Common myeloid progenitor, CD34-positive (primary cell): ENCODE data around the gene ZYG11A.

Source experiments
- CTCF ChIA-PET: fragments of 350-600 bp; sonication (Branson Sonifier 250); formaldehyde crosslinking; loops from one replicate; lab custom pipeline; 2021; ENCODE audit warnings: antibody characterized with exemption; lab: Charles Lee
- POLR2A ChIA-PET: fragments of 350-600 bp; sonication (Branson Sonifier 250); formaldehyde crosslinking; loops from one replicate; lab custom pipeline; 2021; ENCODE audit warnings: antibody characterized with exemption; lab: Charles Lee
- DNase-seq, 3 donors: peaks; one replicate each; pipeline versions ENCODE4 v3.0.0 to v3.0.0-alpha.2; 2013
- H3K27ac ChIP-seq, 2 experiments: 1 replicate in 1 of 2; 2 replicates in 1 of 2; pipeline ENCODE4 v1.7.0; 2013; ENCODE audit warnings: inconsistent platforms in 2 of 2, low read length in 2 of 2, mild to moderate bottlenecking in 2 of 2, low read depth in 1 of 2, moderate library complexity in 1 of 2; ENCODE audit not compliant: severe bottlenecking in 2 of 2, insufficient read depth in 1 of 2, poor library complexity in 1 of 2
- H3K27me3 ChIP-seq, 5 experiments: replicated peaks in 2 of 5; 1 replicate in 3 of 5; 2 replicates in 2 of 5; pipeline versions ENCODE4 v1.6.1 to v1.7.0; 2013; ENCODE audit warnings: low read length in 4 of 5, mild to moderate bottlenecking in 2 of 5, moderate library complexity in 2 of 5, inconsistent platforms in 1 of 5; ENCODE audit not compliant: insufficient read depth in 5 of 5, control insufficient read depth in 4 of 5
- H3K36me3 ChIP-seq, 4 experiments: 1 replicate in 2 of 4; 2 replicates in 2 of 4; pipeline versions ENCODE4 v1.6.1 to v1.7.0; 2013; ENCODE audit warnings: low read length in 3 of 4, control low read depth in 1 of 4, mild to moderate bottlenecking in 1 of 4; ENCODE audit not compliant: control insufficient read depth in 4 of 4, insufficient read depth in 4 of 4
- H3K4me1 ChIP-seq, 4 experiments: 1 replicate in 3 of 4; 2 replicates in 1 of 4; pipeline versions ENCODE4 v1.6.1 to v1.7.1; 2013; ENCODE audit warnings: low read length in 3 of 4, mild to moderate bottlenecking in 3 of 4, control low read depth in 1 of 4, inconsistent platforms in 1 of 4, moderate library complexity in 1 of 4; ENCODE audit not compliant: control insufficient read depth in 4 of 4, insufficient read depth in 4 of 4; ENCODE audit errors: control extremely low read depth in 1 of 4
- H3K4me3 ChIP-seq, 7 experiments: 1 replicate in 4 of 7; 2 replicates in 3 of 7; pipeline versions ENCODE4 v1.5.1 to v1.7.0; 2013; ENCODE audit warnings: mild to moderate bottlenecking in 7 of 7, low read length in 6 of 7, moderate library complexity in 6 of 7, inconsistent platforms in 2 of 7, low read depth in 2 of 7, control low read depth in 1 of 7; ENCODE audit not compliant: insufficient read depth in 4 of 7, control insufficient read depth in 1 of 7; ENCODE audit errors: extremely low read depth in 1 of 7
- H3K9me3 ChIP-seq, 5 experiments: 1 replicate in 4 of 5; 2 replicates in 1 of 5; pipeline versions ENCODE4 v1.6.1 to v1.7.1; 2013; ENCODE audit warnings: low read length in 4 of 5, mild to moderate bottlenecking in 2 of 5, inconsistent platforms in 1 of 5, low read depth in 1 of 5, moderate library complexity in 1 of 5; ENCODE audit not compliant: control insufficient read depth in 4 of 5, insufficient read depth in 2 of 5; ENCODE audit errors: control extremely low read depth in 1 of 5
- WGBS: methylation state at CpG from one replicate; pipeline ENCODE4 v1.1.5; 2013; ENCODE audit not compliant: insufficient coverage; 5-methylcytosine and 5-hydroxymethylcytosine counted together

ZYG11A gene

DNA sequence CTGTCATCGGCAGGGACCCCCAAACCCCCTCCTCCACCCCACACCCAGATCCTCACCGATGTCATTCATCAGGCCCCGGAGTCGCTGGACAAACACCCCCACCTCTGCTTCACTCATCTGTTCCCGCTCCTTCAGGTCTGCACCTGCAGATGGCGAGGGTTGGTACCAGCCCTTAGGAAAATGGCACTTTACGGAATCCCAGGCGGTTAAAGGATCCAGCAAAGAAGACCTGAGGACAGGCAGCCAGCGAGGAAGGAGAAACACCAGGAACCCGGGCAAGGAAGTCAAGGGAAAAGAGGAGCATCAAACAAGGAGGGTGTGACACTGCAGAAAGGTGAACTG is 65.2 kb downstream of the ZYG11A start:
- ChIA-PET POLR2A (no interaction called here), CTCF (no interaction called here)
- no peaks in the 10 kb centered on the region for H3K9me3 ChIP-seq
- H3K4me3 ChIP-seq = no peak overlapping the region
- H3K4me1 ChIP-seq = no peaks in the 10 kb centered on the region
- WGBS = 97% methylated on average over 9 of the region's 10 CpGs
- DNase-seq = no peak
- H3K27me3 ChIP-seq = no peaks in the 10 kb centered on the region
- H3K36me3 ChIP-seq = no peaks in the 10 kb centered on the region
- no peak overlapping the region for H3K27ac ChIP-seq

DNA sequence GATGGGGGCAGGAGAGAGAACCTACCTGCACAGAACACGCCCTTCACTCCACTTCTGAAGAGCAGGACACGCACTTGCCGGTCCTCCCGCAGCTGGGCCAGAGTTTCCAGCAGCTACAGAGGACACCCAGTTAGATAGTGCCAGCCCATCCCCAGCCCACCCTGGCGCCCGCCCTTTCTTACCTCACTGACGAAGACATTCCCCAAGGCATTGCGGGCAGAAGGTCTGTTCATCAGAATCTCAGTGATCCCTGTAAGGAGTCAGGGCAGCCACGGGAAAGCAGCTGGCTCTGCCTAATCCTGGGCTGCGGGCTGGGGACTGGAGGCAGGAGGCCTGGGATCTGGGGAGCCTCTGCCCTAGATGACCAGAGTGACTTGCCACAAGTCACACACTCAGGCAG is 69.0 kb downstream of the ZYG11A start:
- Histone ChIP-seq H3K4me3 (no peak overlapping the region), H3K27ac (no peak overlapping the region), H3K36me3 (no peaks in the 10 kb centered on the region), H3K4me1 (no peaks in the 10 kb centered on the region), H3K27me3 (no peaks in the 10 kb centered on the region), H3K9me3 (no peaks in the 10 kb centered on the region)
- WGBS = 98% methylated on average over 8 of the region's 10 CpGs
- ChIA-PET POLR2A (no interaction called here), CTCF (interaction anchor here (0.7 kb wide), 1 partner anchor 9 kb away, joined by 3 read pairs; no protein-coding TSS in a partner anchor)
- no peak for DNase-seq

DNA sequence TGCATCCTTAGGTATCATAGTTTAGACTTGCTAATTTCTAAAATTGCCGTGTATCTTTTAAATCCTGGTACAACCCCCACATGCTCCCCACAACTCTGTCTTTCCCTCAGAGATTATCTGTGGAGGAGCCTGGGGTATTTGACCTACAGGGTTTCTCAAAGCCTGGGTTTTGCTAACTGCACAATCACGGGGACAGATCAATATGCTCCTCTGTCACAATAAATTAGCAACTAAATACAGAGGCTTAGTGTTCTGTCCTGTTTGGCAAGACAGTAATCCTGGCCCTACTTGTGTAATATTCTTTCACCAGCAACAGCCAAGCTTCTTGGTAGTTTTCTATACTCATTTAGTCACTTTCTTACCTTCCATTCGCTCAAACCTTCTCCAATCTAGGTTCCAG is 70.5 kb downstream of the ZYG11A start:
- H3K27me3 ChIP-seq = no peaks in the 10 kb centered on the region
- no peak for DNase-seq
- H3K36me3 ChIP-seq = no peaks in the 10 kb centered on the region
- CTCF ChIA-PET = no interaction called here
- WGBS = 96% methylated on average over 3 of the region's 3 CpGs
- no peak overlapping the region for H3K4me3 ChIP-seq
- no peaks in the 10 kb centered on the region for H3K4me1 ChIP-seq
- POLR2A ChIA-PET = no interaction called here
- no peaks in the 10 kb centered on the region for H3K9me3 ChIP-seq
- H3K27ac ChIP-seq = no peak overlapping the region

DNA sequence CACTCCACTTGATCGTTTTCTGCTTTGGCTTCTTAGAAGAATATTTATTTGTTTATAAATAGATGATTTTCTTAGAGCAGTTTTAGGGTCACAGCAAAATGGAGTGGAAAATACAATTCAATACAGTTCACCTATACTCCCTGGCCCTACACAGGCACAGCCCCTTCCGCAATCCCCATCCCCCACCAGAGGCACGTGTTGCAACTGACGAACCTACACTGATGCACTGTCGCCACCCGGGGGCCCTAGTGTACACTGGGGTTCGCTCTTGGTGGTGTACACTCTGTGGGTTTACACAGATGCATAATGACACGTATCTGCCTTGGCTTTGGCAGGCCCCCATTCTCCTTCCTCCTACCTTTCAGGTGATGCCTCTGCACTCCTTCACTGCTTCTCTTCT is 71.0 kb downstream of the ZYG11A start:
- WGBS = 88% methylated on average over 7 of the region's 8 CpGs
- POLR2A ChIA-PET = no interaction called here
- CTCF ChIA-PET = interaction anchor here (1.5 kb wide), 1 partner anchor 9 kb away, joined by 4 read pairs; no protein-coding TSS in a partner anchor
- H3K4me1 ChIP-seq = no peaks in the 10 kb centered on the region
- no peak overlapping the region for H3K27ac ChIP-seq
- no peak for DNase-seq
- H3K4me3 ChIP-seq = no peak overlapping the region
- no peaks in the 10 kb centered on the region for H3K9me3 ChIP-seq
- H3K36me3 ChIP-seq = no peaks in the 10 kb centered on the region
- no peaks in the 10 kb centered on the region for H3K27me3 ChIP-seq

DNA sequence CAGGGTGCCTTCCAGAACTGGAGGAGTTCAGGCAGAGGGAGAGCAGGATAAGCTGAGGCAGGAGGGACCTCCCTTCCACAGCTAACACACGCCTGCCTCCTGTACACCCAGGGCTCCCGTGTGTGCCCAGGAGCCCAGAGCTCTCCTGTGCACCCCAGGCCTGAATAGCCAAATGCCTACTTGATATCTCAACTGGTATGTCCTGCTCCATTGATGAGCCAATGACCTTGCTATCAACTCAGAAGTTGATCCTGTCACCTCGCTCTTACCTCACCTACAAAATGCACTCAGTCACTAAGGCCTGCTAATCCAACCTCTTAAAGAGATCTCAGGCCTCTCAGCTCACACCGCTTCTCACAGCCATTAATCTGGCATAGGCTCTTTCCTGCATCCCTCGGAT is 71.9 kb downstream of the ZYG11A start:
- Histone ChIP-seq H3K4me3 (no peak overlapping the region), H3K9me3 (no peaks in the 10 kb centered on the region), H3K27me3 (no peaks in the 10 kb centered on the region), H3K27ac (no peak overlapping the region), H3K36me3 (no peaks in the 10 kb centered on the region), H3K4me1 (no peaks in the 10 kb centered on the region)
- CTCF ChIA-PET = interaction anchor here (1.5 kb wide), 1 partner anchor 10 kb away, joined by 4 read pairs; no protein-coding TSS in a partner anchor
- POLR2A ChIA-PET = no interaction called here
- no peak for DNase-seq
- WGBS = 91% methylated on average over 5 of the region's 5 CpGs

DNA sequence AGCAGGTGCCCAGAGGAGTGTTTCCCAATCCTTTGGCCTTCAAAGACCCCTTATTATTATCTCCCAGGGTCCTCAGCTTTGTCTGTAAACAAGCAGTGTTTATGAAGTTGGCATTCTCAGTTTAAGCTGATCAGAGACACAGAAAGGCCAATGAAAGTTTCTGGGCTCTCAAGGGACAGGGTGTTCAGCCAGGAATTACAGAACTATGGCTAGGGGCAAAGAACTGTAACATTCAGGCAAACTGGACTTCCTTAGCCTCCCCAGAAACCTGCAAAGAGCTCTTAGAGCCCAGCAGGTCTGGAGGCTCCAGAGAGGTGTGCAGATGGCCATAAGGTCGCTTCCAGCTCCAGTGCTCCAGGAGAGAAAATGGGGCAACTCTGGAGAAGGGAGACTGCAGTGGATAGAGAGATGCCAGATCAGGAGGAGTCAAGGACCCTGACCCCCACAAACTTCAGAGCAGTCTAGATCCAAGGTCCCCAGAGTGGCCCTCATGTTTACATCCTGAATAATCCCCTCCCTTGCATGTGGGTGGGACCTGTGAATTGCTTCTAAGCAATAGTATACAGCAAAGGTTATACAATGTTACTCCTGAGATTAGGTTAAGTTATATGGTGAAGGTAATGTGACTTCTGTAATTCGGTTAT is 72.8 kb downstream of the ZYG11A start:
- CTCF ChIA-PET = interaction anchor here (1.5 kb wide), 1 partner anchor 11 kb away, joined by 4 read pairs; no protein-coding TSS in a partner anchor
- 90% methylated on average over 2 of the region's 2 CpGs for WGBS

DNA sequence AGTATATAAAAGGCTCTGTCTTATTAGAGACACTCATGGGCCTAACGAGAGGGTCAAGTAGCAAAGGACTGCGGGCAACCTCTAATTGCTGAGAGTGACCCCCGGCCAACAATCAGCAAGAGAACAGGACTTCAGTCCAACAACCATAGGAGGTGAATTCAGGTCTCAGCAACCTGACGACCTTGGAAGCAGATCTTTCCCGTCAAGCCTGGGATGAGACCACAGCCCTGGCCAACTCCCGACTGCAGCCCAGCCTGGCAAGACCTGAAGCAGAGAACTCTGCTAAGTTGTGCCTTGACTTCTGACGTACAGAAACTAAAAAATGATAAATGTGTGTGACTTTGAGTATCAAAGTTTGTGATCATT is 73.3 kb downstream of the ZYG11A start:
- Histone ChIP-seq H3K27me3 (peaks cover 0 to 3% (median 0%) of the 10 kb centered on the region in 5 experiments), H3K4me1 (peaks cover 0 to 2% (median under 1%) of the 10 kb centered on the region in 4 experiments), H3K36me3 (no peaks in the 10 kb centered on the region), H3K9me3 (no peaks in the 10 kb centered on the region), H3K27ac (no peak overlapping the region), H3K4me3 (no peak overlapping the region)
- ChIA-PET POLR2A (no interaction called here), CTCF (no interaction called here)
- no peak for DNase-seq
- WGBS = 97% methylated on average over 6 of the region's 7 CpGs

More for the DNA sequence above, 72.8 kb downstream of the ZYG11A start:
- no peaks in the 10 kb centered on the region for H3K4me1 ChIP-seq
- POLR2A ChIA-PET = no interaction called here
- H3K9me3 ChIP-seq = no peaks in the 10 kb centered on the region
- no peaks in the 10 kb centered on the region for H3K27me3 ChIP-seq
- no peak overlapping the region for H3K27ac ChIP-seq
- DNase-seq = no peak
- no peak overlapping the region for H3K4me3 ChIP-seq
- no peaks in the 10 kb centered on the region for H3K36me3 ChIP-seq
